SK-N-SH treated with all-trans-retinoic acid at 6 μM for 48 hours (cell line): ENCODE data around the gene MEF2C.

Experiments
- ARNTL ChIP-seq: fragments of 450-650 bp; formaldehyde crosslinking; IDR thresholded peaks from 2 replicates; pipeline ENCODE4 v1.5.0; 2020; ENCODE audit warnings: low read depth, mild to moderate bottlenecking, moderate library complexity, borderline replicate concordance
- CSDC2 ChIP-seq: fragments of 250-450 bp; sonication (Bioruptor Pico); IDR thresholded peaks from 2 replicates; pipeline ENCODE4 v1.5.0; 2020; ENCODE audit warnings: mild to moderate bottlenecking, moderate library complexity
- ESRRG ChIP-seq: fragments of 250-450 bp; sonication (Bioruptor Pico); IDR thresholded peaks from 2 replicates; pipeline ENCODE4 v1.6.1; 2021; ENCODE audit warnings: mild to moderate bottlenecking
- ISL1 ChIP-seq: fragments of 250-450 bp; sonication (Bioruptor Pico); IDR thresholded peaks from 2 replicates; pipeline ENCODE4 v2.1.2; 2022; ENCODE audit warnings: mild to moderate bottlenecking, moderate library complexity
- PPARA ChIP-seq: fragments of 250-450 bp; sonication (Bioruptor Pico); IDR thresholded peaks from 2 replicates; pipeline ENCODE4 v1.5.0; 2020; ENCODE audit warnings: mild to moderate bottlenecking, borderline replicate concordance
- RARB ChIP-seq: fragments of 250-450 bp; sonication (Bioruptor Pico); IDR thresholded peaks from 2 replicates; pipeline ENCODE4 v1.8.0; 2021; ENCODE audit warnings: mild to moderate bottlenecking, moderate library complexity
- TCF4 ChIP-seq: fragments of 250-450 bp; sonication (Bioruptor Pico); IDR thresholded peaks from 2 replicates; pipeline ENCODE4 v1.8.0; 2021; ENCODE audit warnings: mild to moderate bottlenecking, moderate library complexity, borderline replicate concordance
- TOX ChIP-seq: fragments of 250-450 bp; sonication (Bioruptor Pico); IDR thresholded peaks from 2 replicates; pipeline ENCODE4 v1.8.0; 2021; ENCODE audit warnings: mild to moderate bottlenecking, moderate library complexity, borderline replicate concordance
- ZFP30 ChIP-seq: fragments of 450-650 bp; formaldehyde crosslinking; IDR thresholded peaks from 2 replicates; pipeline ENCODE4 v1.5.0; 2022; ENCODE audit warnings: mild to moderate bottlenecking, moderate library complexity
- ZNF565 ChIP-seq: fragments of 450-650 bp; formaldehyde crosslinking; conservative IDR thresholded peaks from 2 replicates; pipeline ENCODE4 v1.5.0; 2020; ENCODE audit warnings: low read depth, mild to moderate bottlenecking, moderate library complexity
- ZNF70 ChIP-seq: fragments of 450-650 bp; formaldehyde crosslinking; IDR thresholded peaks from 2 replicates; pipeline ENCODE4 v1.5.0; 2020; ENCODE audit warnings: mild to moderate bottlenecking, moderate library complexity
- TF ChIP-seq, protein P1 (sequence below): fragments of 250-450 bp; sonication (Bioruptor Pico); IDR thresholded peaks from 2 replicates; pipeline ENCODE4 v1.8.0; 2020; ENCODE audit warnings: mild to moderate bottlenecking, moderate library complexity, borderline replicate concordance

DNA sequence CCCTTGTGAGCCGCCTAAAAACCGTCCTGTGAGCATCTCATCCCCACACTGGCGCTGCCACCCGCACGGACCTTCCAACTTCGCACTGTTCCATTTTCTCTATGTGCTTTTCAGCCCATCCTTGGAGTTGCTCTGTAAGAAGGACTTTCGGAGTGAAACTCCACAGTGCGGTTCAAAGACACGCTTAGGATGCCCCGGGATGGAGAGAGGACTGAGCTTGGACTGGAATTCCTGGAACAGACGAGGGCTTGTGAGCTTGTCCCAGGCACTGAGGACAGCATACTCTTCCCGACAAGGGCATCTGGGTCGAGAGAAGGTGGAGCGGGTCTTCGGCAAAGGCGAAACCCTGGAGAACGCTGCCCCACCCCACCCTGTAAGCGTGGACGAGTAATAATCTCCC is 187.8 kb downstream of the MEF2C start:
- TF ChIP-seq ZFP30 (CRISPR knock-in tag) (no peak), ISL1 (no peak), TCF4 (CRISPR knock-in tag) (no peak), ZNF70 (CRISPR knock-in tag) (no peak), RARB (no peak), ARNTL (CRISPR knock-in tag) (no peak), ESRRG (CRISPR knock-in tag) (no peak), PPARA (CRISPR knock-in tag) (no peak), TOX (CRISPR knock-in tag) (no peak), CSDC2 (CRISPR knock-in tag) (no peak), ZNF565 (no peak)
- TF ChIP-seq, protein P1, sequence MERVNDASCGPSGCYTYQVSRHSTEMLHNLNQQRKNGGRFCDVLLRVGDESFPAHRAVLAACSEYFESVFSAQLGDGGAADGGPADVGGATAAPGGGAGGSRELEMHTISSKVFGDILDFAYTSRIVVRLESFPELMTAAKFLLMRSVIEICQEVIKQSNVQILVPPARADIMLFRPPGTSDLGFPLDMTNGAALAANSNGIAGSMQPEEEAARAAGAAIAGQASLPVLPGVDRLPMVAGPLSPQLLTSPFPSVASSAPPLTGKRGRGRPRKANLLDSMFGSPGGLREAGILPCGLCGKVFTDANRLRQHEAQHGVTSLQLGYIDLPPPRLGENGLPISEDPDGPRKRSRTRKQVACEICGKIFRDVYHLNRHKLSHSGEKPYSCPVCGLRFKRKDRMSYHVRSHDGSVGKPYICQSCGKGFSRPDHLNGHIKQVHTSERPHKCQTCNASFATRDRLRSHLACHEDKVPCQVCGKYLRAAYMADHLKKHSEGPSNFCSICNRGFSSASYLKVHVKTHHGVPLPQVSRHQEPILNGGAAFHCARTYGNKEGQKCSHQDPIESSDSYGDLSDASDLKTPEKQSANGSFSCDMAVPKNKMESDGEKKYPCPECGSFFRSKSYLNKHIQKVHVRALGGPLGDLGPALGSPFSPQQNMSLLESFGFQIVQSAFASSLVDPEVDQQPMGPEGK = no peak
